ENCODE data around the gene TAB3. TPM values are rescaled to one million over a fixed set of nuclear protein-coding genes. Genes with fewer than 3 reads are reported as not detected.
A peak's percentile ranks its signal among the peaks of the same experiment; 100 is the strongest.

The TAB3 gene
- total RNA-seq, 1 experiment from 2014 or later = 13.5 TPM

- WGBS (ENCODE audit: extremely low coverage, insufficient read length, low lambda C conversion rate) = no CpG with 5 or more reads among the region's 2 CpGs
- Histone ChIP-seq H3K79me1 (ENCODE audit: insufficient read depth, low read depth, low read length, poor library complexity, severe bottlenecking) (no peaks in the 10 kb centered on the region), H2BK15ac (ENCODE audit: low read depth, low read length) (no peak overlapping the region), H3K9ac (ENCODE audit: extremely low read depth, insufficient read length, low read length) (no peak overlapping the region), H3K18ac (ENCODE audit: insufficient read length, low read depth, low read length) (no peak overlapping the region), H3K23ac (ENCODE audit: insufficient read length, low read depth, low read length) (peak overlapping the region; percentile 96), H3K23me2 (ENCODE audit: insufficient read length, low read depth, low read length, poor library complexity, severe bottlenecking) (no peaks in the 10 kb centered on the region), H4K20me1 (ENCODE audit: control insufficient read depth, insufficient read depth, insufficient read length) (peaks cover 7% of the 10 kb centered on the region), H3K79me2 (ENCODE audit: insufficient read depth, low read length) (no peaks in the 10 kb centered on the region), H3K27me3 (ENCODE audit: insufficient read depth, low read length) (no peaks in the 10 kb centered on the region; the same call in 1 of the 2 replicates), H3K4ac (ENCODE audit: low read depth, low read length) (no peak overlapping the region), H3K27ac (ENCODE audit: insufficient read length, low read depth, low read length) (no peak overlapping the region), H4K5ac (ENCODE audit: insufficient read length, low read depth, low read length) (peak overlapping the region; percentile 41), H3K14ac (ENCODE audit: insufficient read depth, low read length) (no peak overlapping the region), H2BK12ac (ENCODE audit: insufficient read length, low read depth, low read length) (no peak overlapping the region), H2BK20ac (ENCODE audit: low read depth, low read length, poor library complexity, severe bottlenecking) (no peak overlapping the region), H2BK5ac (ENCODE audit: insufficient read length, low read length) (no peak overlapping the region), H2AK5ac (ENCODE audit: insufficient read length, low read length) (no peak overlapping the region), H4K91ac (ENCODE audit: insufficient read length, low read depth, low read length) (no peak overlapping the region), H3K4me2 (ENCODE audit: insufficient read depth, insufficient read length, low read length) (no peak overlapping the region), H3K56ac (ENCODE audit: insufficient read length, low read depth, low read length) (peak overlapping the region; percentile 0), H4K8ac (replicated peaks; ENCODE audit: insufficient read length, low read depth, low read length) (peak overlapping the region; percentile 97), H2BK120ac (ENCODE audit: low read depth, low read length, poor library complexity, severe bottlenecking) (no peak overlapping the region), H2AFZ (ENCODE audit: low read length) (no peak overlapping the region), H3T11ph (ENCODE audit: low read length) (no peak overlapping the region), H3K4me1 (ENCODE audit: insufficient read depth, low read length) (no peaks in the 10 kb centered on the region), H3K9me3 (ENCODE audit: control insufficient read depth, low read depth, low read length) (peaks cover 25% of the 10 kb centered on the region)
- H3K4me3 Mint-ChIP-seq = no peak overlapping the region
- H3K27me3 Mint-ChIP-seq (ENCODE audit: low read depth) = no peaks in the 10 kb centered on the region; the same call in 1 of the 2 replicates
- H3K36me3 Mint-ChIP-seq (ENCODE audit: insufficient read depth in 1 of 3, low read depth in 3 of 3) = peaks cover 0 to 2% (median 0%) of the 10 kb centered on the region in 3 experiments; a peak in 1 of 7 replicates
- peaks cover 17 to 20% of the 10 kb centered on the region in 2 experiments for H3K9me3 Mint-ChIP-seq
- H3K4me1 Mint-ChIP-seq = no peaks in the 10 kb centered on the region
- TF ChIP-seq CTCF (conservative IDR thresholded peaks at IDR 0.05) = no peak
- DNase-seq = no peak
- H3K27ac Mint-ChIP-seq = no peak overlapping the region
Measured at GRCh38 chrX:30804462-30804861, 84.6 kb downstream of the TAB3 start.

Measured in H9 (cell line).